ENCODE data around the gene CYP20A1. TPM values are rescaled to one million over a fixed set of nuclear protein-coding genes. Genes with fewer than 3 reads are reported as not detected.

Gene CYP20A1
- total RNA-seq, 1 experiment from 2014 or later = 21.9 TPM

GRCh38 chr2:203326356-203326755, 87.5 kb downstream of the CYP20A1 start:
- Mint-ChIP-seq H3K4me3 (no peak overlapping the region; a peak in 1 of 5 replicates), H3K27me3 (ENCODE audit: low read depth) (no peaks in the 10 kb centered on the region), H3K27ac (no peak overlapping the region), H3K9me3 (peaks cover 0 to 2% of the 10 kb centered on the region in 2 experiments; a peak in 1 of 5 replicates), H3K36me3 (ENCODE audit: insufficient read depth in 1 of 3, low read depth in 3 of 3) (peaks cover 0 to 2% (median 0%) of the 10 kb centered on the region in 3 experiments; a peak in 1 of 7 replicates), H3K4me1 (peaks cover 22 to 24% of the 10 kb centered on the region in 2 experiments)
- H2BK12ac ChIP-seq (ENCODE audit: insufficient read length, low read depth, low read length) = no peak overlapping the region
- H3K9me3 ChIP-seq (ENCODE audit: control insufficient read depth, low read depth, low read length) = no peaks in the 10 kb centered on the region
- no peak overlapping the region for H3K4ac ChIP-seq (ENCODE audit: low read depth, low read length)
- no peak overlapping the region for H4K8ac ChIP-seq (replicated peaks; ENCODE audit: insufficient read length, low read depth, low read length)
- H4K91ac ChIP-seq (ENCODE audit: insufficient read length, low read depth, low read length) = no peak overlapping the region
- H2BK120ac ChIP-seq (ENCODE audit: low read depth, low read length, poor library complexity, severe bottlenecking) = no peak overlapping the region
- no peaks in the 10 kb centered on the region for H3K79me1 ChIP-seq (ENCODE audit: insufficient read depth, low read depth, low read length, poor library complexity, severe bottlenecking)
- H3T11ph ChIP-seq (ENCODE audit: low read length) = no peak overlapping the region
- no peak overlapping the region for H3K18ac ChIP-seq (ENCODE audit: insufficient read length, low read depth, low read length)
- no peak overlapping the region for H2AK5ac ChIP-seq (ENCODE audit: insufficient read length, low read length)
- H3K14ac ChIP-seq (ENCODE audit: insufficient read depth, low read length) = no peak overlapping the region
- no peak overlapping the region for H3K56ac ChIP-seq (ENCODE audit: insufficient read length, low read depth, low read length)
- WGBS (ENCODE audit: extremely low coverage, insufficient read length, low lambda C conversion rate) = no CpG with 5 or more reads among the region's 1 CpG
- H3K4me2 ChIP-seq (ENCODE audit: insufficient read depth, insufficient read length, low read length) = no peak overlapping the region
- peaks cover 7% of the 10 kb centered on the region for H3K23me2 ChIP-seq (ENCODE audit: insufficient read length, low read depth, low read length, poor library complexity, severe bottlenecking)
- H2BK15ac ChIP-seq (ENCODE audit: low read depth, low read length) = no peak overlapping the region
- H4K5ac ChIP-seq (ENCODE audit: insufficient read length, low read depth, low read length) = no peak overlapping the region
- H2BK5ac ChIP-seq (ENCODE audit: insufficient read length, low read length) = no peak overlapping the region
- no peak for TF ChIP-seq CTCF (conservative IDR thresholded peaks at IDR 0.05)
- no peaks in the 10 kb centered on the region for H4K20me1 ChIP-seq (ENCODE audit: control insufficient read depth, insufficient read depth, insufficient read length)
- no peak overlapping the region for H2AFZ ChIP-seq (ENCODE audit: low read length)
- no peak overlapping the region for H2BK20ac ChIP-seq (ENCODE audit: low read depth, low read length, poor library complexity, severe bottlenecking)
- no peak overlapping the region for H3K27ac ChIP-seq (ENCODE audit: insufficient read length, low read depth, low read length)
- H3K23ac ChIP-seq (ENCODE audit: insufficient read length, low read depth, low read length) = no peak overlapping the region
- H3K27me3 ChIP-seq (ENCODE audit: insufficient read depth, low read length) = no peaks in the 10 kb centered on the region
- no peaks in the 10 kb centered on the region; the same call in 1 of the 2 replicates for H3K4me1 ChIP-seq (ENCODE audit: insufficient read depth, low read length)
- DNase-seq = no peak
- H3K79me2 ChIP-seq (ENCODE audit: insufficient read depth, low read length) = peaks cover 17% of the 10 kb centered on the region; the same call in 1 of the 2 replicates
- no peak overlapping the region for H3K9ac ChIP-seq (ENCODE audit: extremely low read depth, insufficient read length, low read length)
